Parathyroid adenoma (tissue), 2 donors: ENCODE results near the gene GRIK4.

Source experiments
- H2AFZ ChIP-seq: fragments of 300-600 bp; sonication (generic); one replicate; pipeline ENCODE4 v1.7.0; 2017; ENCODE audit warnings: antibody characterized with exemption, mild to moderate bottlenecking
- H3K27ac ChIP-seq: fragments of 300-600 bp; sonication (generic); one replicate; pipeline ENCODE4 v1.7.0; 2017
- H3K27me3 ChIP-seq: fragments of 300-600 bp; sonication (generic); one replicate; pipeline ENCODE4 v1.7.0; 2017; ENCODE audit warnings: low read length; ENCODE audit not compliant: control insufficient read depth, insufficient read depth
- H3K36me3 ChIP-seq: fragments of 300-600 bp; sonication (generic); one replicate; pipeline ENCODE4 v1.7.0; 2017; ENCODE audit warnings: low read length; ENCODE audit not compliant: control insufficient read depth, insufficient read depth
- H3K4me1 ChIP-seq: fragments of 300-600 bp; sonication (generic); one replicate; pipeline ENCODE4 v1.7.0; 2017; ENCODE audit warnings: control low read depth
- H3K4me2 ChIP-seq: fragments of 300-600 bp; sonication (generic); one replicate; pipeline ENCODE4 v1.7.0; 2017; ENCODE audit warnings: low read length
- H3K4me3 ChIP-seq: fragments of 300-600 bp; sonication (generic); one replicate; pipeline ENCODE4 v1.7.0; 2017; ENCODE audit warnings: low read depth, low read length
- H3K79me2 ChIP-seq: fragments of 300-600 bp; sonication (generic); one replicate; pipeline ENCODE4 v1.7.0; 2017; ENCODE audit warnings: control low read depth
- H3K9ac ChIP-seq: fragments of 300-600 bp; sonication (generic); one replicate; pipeline ENCODE4 v1.7.0; 2017; ENCODE audit warnings: mild to moderate bottlenecking
- H3K9me3 ChIP-seq: fragments of 300-600 bp; sonication (generic); one replicate; pipeline ENCODE4 v1.7.0; 2017; ENCODE audit warnings: low read length; ENCODE audit not compliant: control insufficient read depth
- TF ChIP-seq, protein P1 (sequence below): fragments of 300-600 bp; sonication (generic); IDR thresholded peaks from one replicate; pipeline ENCODE4 v1.7.0; 2017; ENCODE audit warnings: antibody characterized with exemption, mild to moderate bottlenecking
- donor health status: primary hyperparathyroidism.

GRIK4 gene

DNA sequence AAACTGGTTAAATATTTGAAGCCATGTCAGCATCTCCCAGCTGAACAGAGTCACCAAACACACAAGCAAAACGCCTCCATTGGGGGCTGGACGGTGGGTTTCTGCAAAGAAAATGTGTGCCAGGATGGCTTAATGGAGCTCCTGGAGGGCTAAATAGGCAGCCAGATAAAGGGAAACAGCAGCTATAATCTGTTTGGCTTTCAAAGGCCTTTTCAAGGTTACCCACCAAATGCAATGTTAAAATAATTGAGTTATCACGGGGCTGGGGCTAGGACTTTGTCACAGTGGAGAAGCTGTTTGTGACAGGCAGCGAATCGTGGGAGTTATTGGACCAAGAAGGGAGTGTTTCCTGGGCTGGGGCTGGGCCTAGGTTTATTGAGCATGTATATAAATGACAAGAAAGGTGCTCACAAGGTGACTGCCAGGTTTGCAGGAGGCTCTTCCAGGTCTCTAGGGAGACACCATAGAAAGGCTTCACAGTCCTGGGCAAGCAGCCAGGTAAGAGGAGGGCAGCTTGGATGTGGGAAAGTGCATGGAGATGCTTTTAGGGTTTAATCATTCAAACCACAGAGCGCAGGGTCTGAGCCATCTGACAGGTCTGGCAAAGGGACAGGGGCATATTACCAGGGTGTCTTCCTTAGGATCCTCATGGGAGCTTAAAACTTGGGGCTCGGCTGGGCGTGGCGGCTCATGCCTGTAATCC lies 28.3 kb downstream of the GRIK4 start:
- no peak overlapping the region for H3K4me2 ChIP-seq
- H3K4me1 ChIP-seq = no peaks in the 10 kb centered on the region
- H2AFZ ChIP-seq = no peak overlapping the region
- H3K27ac ChIP-seq = no peak overlapping the region
- no peak overlapping the region for H3K4me3 ChIP-seq
- TF ChIP-seq, protein P1, sequence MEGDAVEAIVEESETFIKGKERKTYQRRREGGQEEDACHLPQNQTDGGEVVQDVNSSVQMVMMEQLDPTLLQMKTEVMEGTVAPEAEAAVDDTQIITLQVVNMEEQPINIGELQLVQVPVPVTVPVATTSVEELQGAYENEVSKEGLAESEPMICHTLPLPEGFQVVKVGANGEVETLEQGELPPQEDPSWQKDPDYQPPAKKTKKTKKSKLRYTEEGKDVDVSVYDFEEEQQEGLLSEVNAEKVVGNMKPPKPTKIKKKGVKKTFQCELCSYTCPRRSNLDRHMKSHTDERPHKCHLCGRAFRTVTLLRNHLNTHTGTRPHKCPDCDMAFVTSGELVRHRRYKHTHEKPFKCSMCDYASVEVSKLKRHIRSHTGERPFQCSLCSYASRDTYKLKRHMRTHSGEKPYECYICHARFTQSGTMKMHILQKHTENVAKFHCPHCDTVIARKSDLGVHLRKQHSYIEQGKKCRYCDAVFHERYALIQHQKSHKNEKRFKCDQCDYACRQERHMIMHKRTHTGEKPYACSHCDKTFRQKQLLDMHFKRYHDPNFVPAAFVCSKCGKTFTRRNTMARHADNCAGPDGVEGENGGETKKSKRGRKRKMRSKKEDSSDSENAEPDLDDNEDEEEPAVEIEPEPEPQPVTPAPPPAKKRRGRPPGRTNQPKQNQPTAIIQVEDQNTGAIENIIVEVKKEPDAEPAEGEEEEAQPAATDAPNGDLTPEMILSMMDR = no peak
- no peaks in the 10 kb centered on the region for H3K9me3 ChIP-seq
- no peaks in the 10 kb centered on the region for H3K36me3 ChIP-seq
- no peak overlapping the region for H3K9ac ChIP-seq
- no peaks in the 10 kb centered on the region for H3K27me3 ChIP-seq
- no peaks in the 10 kb centered on the region for H3K79me2 ChIP-seq

DNA sequence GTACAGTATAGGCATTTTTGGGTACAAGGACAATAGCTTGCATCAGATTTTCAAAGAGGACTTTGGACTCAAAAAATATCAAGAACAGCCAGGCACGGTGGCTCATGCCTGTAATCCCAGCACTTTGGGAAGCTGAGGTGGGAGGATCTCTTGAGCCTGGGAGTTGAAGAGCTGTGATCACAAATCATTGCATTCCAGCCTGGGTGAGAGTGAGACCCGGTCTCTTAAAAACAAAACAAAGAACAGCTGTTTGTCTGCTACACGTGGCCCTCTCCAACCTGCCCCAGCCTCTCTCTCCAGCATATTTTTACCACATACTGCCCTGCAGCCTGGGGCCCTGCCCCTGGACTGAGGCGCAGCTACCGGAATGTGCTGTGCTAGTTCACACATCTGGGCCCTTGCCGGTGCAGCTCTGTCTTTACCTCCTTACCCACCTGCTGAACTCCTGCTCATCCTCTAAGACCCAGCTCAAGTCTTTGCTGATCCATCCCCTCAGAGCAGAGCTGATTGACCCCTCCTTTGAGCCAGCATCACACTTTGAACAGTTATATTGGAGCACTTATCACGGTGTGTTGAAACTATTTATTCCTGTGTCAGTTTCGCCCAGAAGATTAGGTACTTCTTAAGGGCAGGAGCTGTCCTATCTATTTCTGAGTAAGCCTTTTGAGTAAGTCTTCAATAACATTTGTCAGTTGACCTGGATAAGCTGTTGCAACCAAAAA lies 29.4 kb downstream of the GRIK4 start:
- Histone ChIP-seq H3K9ac (no peak overlapping the region), H3K36me3 (no peaks in the 10 kb centered on the region), H2AFZ (no peak overlapping the region)

DNA sequence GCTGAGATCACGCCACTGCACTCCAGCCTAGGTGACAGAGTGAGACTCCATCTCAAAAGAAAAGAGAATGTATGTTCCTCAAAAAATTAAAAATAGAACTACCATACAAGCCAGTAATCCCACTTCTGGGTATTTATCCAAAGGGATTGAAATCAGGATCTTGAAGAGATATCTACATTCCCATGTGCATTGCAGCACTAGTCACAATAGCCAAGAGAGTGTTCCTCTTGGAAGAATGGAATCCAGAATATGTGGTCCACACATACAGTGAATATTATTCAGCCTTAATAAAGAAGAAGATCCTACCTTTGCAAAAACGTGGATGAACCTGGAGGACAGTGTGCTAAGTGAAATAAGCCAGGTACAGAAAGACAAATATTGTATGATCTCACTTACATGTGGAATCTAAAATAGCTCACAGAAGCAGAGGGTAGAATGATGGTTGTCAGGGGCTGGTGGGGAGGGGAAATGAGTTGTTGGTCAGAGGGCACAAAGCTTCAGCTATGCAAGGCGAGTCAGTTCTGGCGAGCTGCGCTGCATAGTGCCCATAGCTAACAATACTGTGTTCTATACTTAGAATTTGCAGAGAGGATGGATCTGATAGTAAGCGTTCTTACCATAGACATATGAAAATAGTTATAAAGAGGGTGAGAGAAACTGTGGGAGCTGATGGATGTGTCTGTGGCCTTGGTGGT lies 32.1 kb downstream of the GRIK4 start:
- no peaks in the 10 kb centered on the region for H3K79me2 ChIP-seq
- H3K9me3 ChIP-seq = no peaks in the 10 kb centered on the region
- TF ChIP-seq, protein P1 = no peak
- H3K27me3 ChIP-seq = no peaks in the 10 kb centered on the region
- H2AFZ ChIP-seq = no peak overlapping the region
- H3K4me2 ChIP-seq = no peak overlapping the region
- H3K36me3 ChIP-seq = no peaks in the 10 kb centered on the region
- H3K27ac ChIP-seq = no peak overlapping the region
- no peaks in the 10 kb centered on the region for H3K4me1 ChIP-seq
- no peak overlapping the region for H3K4me3 ChIP-seq
- H3K9ac ChIP-seq = no peak overlapping the region

More for the DNA sequence above, 29.4 kb downstream of the GRIK4 start:
- Histone ChIP-seq H3K79me2 (no peaks in the 10 kb centered on the region), H3K4me2 (no peak overlapping the region), H3K4me1 (no peaks in the 10 kb centered on the region), H3K27ac (no peak overlapping the region), H3K4me3 (no peak overlapping the region), H3K27me3 (no peaks in the 10 kb centered on the region), H3K9me3 (no peaks in the 10 kb centered on the region)
- TF ChIP-seq, protein P1 = no peak

DNA sequence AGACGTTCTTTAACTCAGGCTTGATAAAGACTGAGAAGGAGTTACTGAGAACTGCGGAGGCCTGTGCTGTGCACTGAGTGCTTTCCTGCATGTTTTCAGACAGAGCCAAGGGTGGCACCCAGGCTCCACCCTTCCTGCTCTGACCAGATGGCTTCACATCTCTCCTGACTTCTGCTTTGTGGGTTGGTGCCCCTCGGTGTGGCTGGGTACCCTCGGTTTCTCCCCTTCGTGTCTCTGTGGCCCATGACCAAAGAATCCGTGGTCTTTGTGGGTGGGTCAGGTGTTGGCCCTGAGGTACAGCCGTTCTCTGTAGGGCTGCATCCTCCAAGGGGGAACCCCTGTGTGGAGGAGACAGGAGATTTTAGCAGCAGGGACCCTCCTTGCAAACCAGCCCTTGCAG lies 34.3 kb downstream of the GRIK4 start:
- H3K27ac ChIP-seq = no peak overlapping the region
- H3K36me3 ChIP-seq = no peaks in the 10 kb centered on the region
- TF ChIP-seq, protein P1 = no peak
- no peak overlapping the region for H2AFZ ChIP-seq
- H3K79me2 ChIP-seq = no peaks in the 10 kb centered on the region
- H3K27me3 ChIP-seq = no peaks in the 10 kb centered on the region
- no peak overlapping the region for H3K9ac ChIP-seq
- no peak overlapping the region for H3K4me2 ChIP-seq
- H3K9me3 ChIP-seq = no peaks in the 10 kb centered on the region
- no peaks in the 10 kb centered on the region for H3K4me1 ChIP-seq
- no peak overlapping the region for H3K4me3 ChIP-seq
